Upper lobe of left lung (tissue), 4 donors: ENCODE measurements around the gene SYCP3.

Experiments
- CTCF ChIP-seq, 6 experiments: fragments of 450-650 bp in 4 of 6; fragments of 200-600 bp in 2 of 6; sonication (generic) in 2 of 6; IDR thresholded peaks; one replicate each; pipeline ENCODE4 v1.5.1; 2016 to 2019; ENCODE audit warnings: antibody characterized with exemption in 6 of 6
- EP300 ChIP-seq, 4 donors: sonication (generic); formaldehyde crosslinking; IDR thresholded peaks; one replicate each; pipeline ENCODE4 v1.5.1; 2017; ENCODE audit warnings: antibody characterized with exemption in 4 of 4, control low read depth in 2 of 4
- POLR2A ChIP-seq, 4 donors: fragments of 450-650 bp; IDR thresholded peaks; one replicate each; pipeline ENCODE4 v1.5.1; 2016 to 2017; ENCODE audit warnings: antibody characterized with exemption in 4 of 4, mild to moderate bottlenecking in 2 of 4
- POLR2AphosphoS5 ChIP-seq, 2 donors: sonication (generic); formaldehyde crosslinking; IDR thresholded peaks; one replicate each; pipeline ENCODE4 v1.5.1; 2017; ENCODE audit warnings: antibody characterized with exemption in 2 of 2

- TF ChIP-seq POLR2A (IDR thresholded peaks at IDR 0.05): no peak
- TF ChIP-seq CTCF (IDR thresholded peaks at IDR 0.05): no peak
- TF ChIP-seq EP300 (IDR thresholded peaks at IDR 0.05): no peak
- no peak for TF ChIP-seq POLR2AphosphoS5 (IDR thresholded peaks at IDR 0.05)
These were observed 39.9 kb upstream of the SYCP3 start for GRCh38 chr12:101779200-101779599.
